IMR-90 (cell line): ENCODE results near the gene RNF149.
A peak's percentile ranks its signal among the peaks of the same experiment; 100 is the strongest.
"Not testable (repeated sequence)": the region's sequence is repeated elsewhere in the genome, so short reads cannot be mapped to it uniquely, and the experiment has no call there.

Source experiments
- CTCF ChIP-seq: conservative IDR thresholded peaks from 2 replicates; pipeline ENCODE4 v1.5.1; 2012; ENCODE audit warnings: mild to moderate bottlenecking, low read depth, low read length, improper control_type of control experiment
- ELK1 ChIP-seq: fragments of 150-350 bp; IDR thresholded peaks from 2 replicates; pipeline ENCODE4 v1.6.1; 2016; ENCODE audit warnings: low read depth, mild to moderate bottlenecking, low read length, moderate library complexity, borderline replicate concordance
- MXI1 ChIP-seq: IDR thresholded peaks from 2 replicates; pipeline ENCODE4 v1.6.1; 2012; ENCODE audit warnings: low read depth, mild to moderate bottlenecking, low read length, moderate library complexity, borderline replicate concordance
- POLR2A ChIP-seq: IDR thresholded peaks from 2 replicates; pipeline ENCODE4 v1.6.1; 2012; ENCODE audit warnings: mild to moderate bottlenecking, low read depth, low read length
- RAD21 ChIP-seq: IDR thresholded peaks from 2 replicates; pipeline ENCODE4 v1.6.1; 2012; ENCODE audit warnings: low read length, improper control_type of control experiment

- TF ChIP-seq POLR2A, RAD21, MXI1, ELK1: not testable (repeated sequence)
- TF ChIP-seq CTCF, result peak; percentile 41
These were observed 67.8 kb downstream of the RNF149 start for GRCh38 chr2:101240694-101241093.
